ENCODE data around the gene TNF.

The TNF gene

GRCh38 chr6:31575335-31575901 is at the start of gene TNF:
TSS of gene TNF (plus strand) at chr6:31575565. CDS start at chr6:31575742, 177 bp downstream.
- DNase-seq (ENCODE audit: low read depth, low spot score): no peak

GRCh38 chr6:31525932-31526591 is 49.3 kb upstream of the TNF start:
- no peak for DNase-seq (ENCODE audit: low read depth, low spot score)

- no peak for DNase-seq (ENCODE audit: low read depth, low spot score)
These were observed 47.0 kb upstream of the TNF start for GRCh38 chr6:31528307-31528777.

GRCh38 chr6:31528821-31529328 is 46.5 kb upstream of the TNF start, which contains the start of gene MCCD1:
TSS of gene MCCD1 (plus strand) at chr6:31528962. CDS start at chr6:31529015, 53 bp downstream.
- no peak for DNase-seq (ENCODE audit: low read depth, low spot score)

GRCh38 chr6:31529329-31530150 is 45.8 kb upstream of the TNF start:
- no peak for DNase-seq (ENCODE audit: low read depth, low spot score)

GRCh38 chr6:31530659-31531058 is 44.7 kb upstream of the TNF start:
- DNase-seq (ENCODE audit: low read depth, low spot score): no peak

GRCh38 chr6:31531162-31531561 is 44.2 kb upstream of the TNF start:
- DNase-seq (ENCODE audit: low read depth, low spot score): no peak

GRCh38 chr6:31531771-31532643 is 43.4 kb upstream of the TNF start:
- DNase-seq (ENCODE audit: low read depth, low spot score): no peak

GRCh38 chr6:31532644-31533454 is 42.5 kb upstream of the TNF start:
- no peak for DNase-seq (ENCODE audit: low read depth, low spot score)

GRCh38 chr6:31533455-31533841 is 41.9 kb upstream of the TNF start:
- no peak for DNase-seq (ENCODE audit: low read depth, low spot score)

- no peak for DNase-seq (ENCODE audit: low read depth, low spot score)
These were observed 41.4 kb upstream of the TNF start for GRCh38 chr6:31534011-31534410.

- DNase-seq (ENCODE audit: low read depth, low spot score): no peak
These were observed 40.8 kb upstream of the TNF start for GRCh38 chr6:31534521-31535040.

- DNase-seq (ENCODE audit: low read depth, low spot score): no peak
These were observed 39.6 kb upstream of the TNF start for GRCh38 chr6:31535538-31536324.

GRCh38 chr6:31538805-31539400 is 36.5 kb upstream of the TNF start:
- DNase-seq (ENCODE audit: low read depth, low spot score): no peak

- DNase-seq (ENCODE audit: low read depth, low spot score): no peak
These were observed 34.7 kb upstream of the TNF start for GRCh38 chr6:31540640-31541039.

- DNase-seq (ENCODE audit: low read depth, low spot score): no peak
These were observed 34.2 kb upstream of the TNF start for GRCh38 chr6:31541059-31541657.

- peak; percentile 89 for DNase-seq (ENCODE audit: low read depth, low spot score)
These were observed 33.5 kb upstream of the TNF start, which contains the start of gene DDX39B for GRCh38 chr6:31541658-31542521. TSS of gene DDX39B (minus strand) at chr6:31542003. CDS start at chr6:31540532, 1,471 bp downstream.

Measured in iPS DF 19.7 (cell line).